HL-60 (cell line): ENCODE data around the gene NFKBIB.

Experiments used
- CTCF ChIP-seq: IDR thresholded peaks from one replicate; pipeline ENCODE4 v1.5.1; 2011; ENCODE audit warnings: low read length, control low read depth, inconsistent platforms; ENCODE audit not compliant: insufficient read depth
- POLR2AphosphoS5 ChIP-seq: IDR thresholded peaks from 2 replicates; pipeline ENCODE4 v1.6.1; 2012; ENCODE audit warnings: low read depth

DNA sequence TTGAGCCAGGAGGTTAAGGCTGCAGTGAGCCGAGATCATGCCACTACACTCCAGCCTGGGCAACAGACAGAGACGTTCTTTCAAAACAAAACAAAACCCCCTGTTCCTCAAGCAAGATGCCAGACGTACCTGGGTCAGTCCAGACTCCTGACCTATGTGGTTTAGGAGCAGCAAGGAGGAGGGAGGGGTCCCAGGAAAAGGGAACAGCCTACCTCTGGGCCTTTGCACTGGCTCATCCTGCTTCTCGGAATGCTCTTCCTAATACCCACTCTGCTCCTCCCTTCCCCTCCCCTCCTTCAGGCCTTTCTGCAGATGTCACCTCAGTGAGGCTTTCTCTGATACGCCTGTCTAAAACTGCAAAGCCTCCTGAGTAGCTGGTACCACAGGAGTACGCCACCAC lies 31.2 kb upstream of the NFKBIB start:
- no peak for TF ChIP-seq POLR2AphosphoS5
- no peak for TF ChIP-seq CTCF
